HG03565 (cell line): ENCODE data around the gene AK9.
"Not testable (repeated sequence)": the region's sequence is repeated elsewhere in the genome, so short reads cannot be mapped to it uniquely, and the experiment has no call there.

Experiments
- ATAC-seq: cut with Tn5 transposase; IDR thresholded peaks from one replicate; pipeline ENCODE4 v1.9.1; 2021; ENCODE audit warnings: mild to moderate bottlenecking, moderate library complexity; ENCODE audit not compliant: unreplicated experiment

Gene AK9

DNA sequence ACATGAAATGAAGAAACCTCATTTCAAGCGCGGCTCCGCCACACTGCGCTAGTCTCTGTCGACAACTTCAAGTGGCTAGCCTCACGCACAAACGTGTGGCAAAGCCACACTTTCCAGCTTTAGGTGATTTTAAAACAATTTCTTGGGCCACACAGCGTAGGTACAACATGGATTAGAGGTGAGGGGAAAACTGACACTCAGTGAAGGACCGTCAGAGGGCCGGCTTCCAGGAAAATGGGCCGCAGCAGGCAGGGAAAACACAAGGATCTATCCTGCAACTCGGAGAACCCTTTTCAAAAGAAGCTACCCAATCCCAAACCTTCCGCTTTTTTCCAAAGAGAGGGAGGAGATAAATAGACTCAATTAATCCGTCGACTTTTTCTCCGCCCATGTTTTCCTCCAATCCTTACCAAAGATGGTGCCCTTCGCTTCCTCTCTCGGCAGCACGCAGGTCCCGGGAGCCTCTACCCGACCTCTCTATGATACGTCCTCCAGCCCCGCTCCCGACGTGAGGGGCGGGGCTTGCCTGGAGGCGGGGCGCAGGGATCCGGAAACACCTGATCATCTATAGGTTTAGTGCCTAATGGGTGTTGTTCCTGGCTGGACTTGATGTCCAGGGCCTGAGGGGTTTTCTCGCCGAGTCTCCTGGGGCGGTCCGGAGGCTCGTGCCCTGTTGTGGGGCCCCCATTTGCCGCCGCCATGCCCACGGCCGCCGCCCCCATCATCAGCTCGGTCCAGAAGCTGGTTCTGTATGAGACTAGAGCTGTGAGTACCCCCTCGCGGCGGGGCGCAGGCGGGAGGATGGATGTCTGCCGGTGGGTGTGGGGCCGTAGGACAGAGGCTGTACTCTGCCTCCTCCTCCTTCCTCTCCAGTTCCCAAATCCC lies at the start of gene AK9, which contains the start of gene FIG4:
AK9 (minus strand) TSS at position 466 of the 885 bp plus-strand sequence. CDS start 15,457 bp downstream, outside the sequence.
FIG4 (plus strand) TSS at position 560 of the 885 bp plus-strand sequence; CDS start at position 700, 140 bp downstream.
- peak; percentile 89 for ATAC-seq

DNA sequence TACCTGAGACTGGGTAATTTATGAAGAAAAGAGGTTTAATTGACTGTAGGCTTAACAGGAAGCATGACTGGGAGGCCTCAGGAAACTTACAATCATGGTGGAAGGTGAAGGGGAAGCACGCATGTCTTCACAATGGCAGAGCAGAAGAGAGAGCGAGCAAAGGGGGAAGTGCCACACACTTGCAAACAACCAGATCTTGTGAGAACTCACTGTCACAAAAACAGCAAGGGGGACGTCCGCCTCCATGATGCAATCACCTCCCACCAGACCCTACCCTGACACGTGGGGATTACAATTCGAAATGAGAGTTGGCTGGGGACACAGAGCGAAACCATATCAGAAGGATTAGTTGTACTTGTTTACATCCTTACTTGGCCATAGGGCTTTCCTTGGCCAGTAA lies 49.8 kb upstream of the AK9 start:
- ATAC-seq = no peak

DNA sequence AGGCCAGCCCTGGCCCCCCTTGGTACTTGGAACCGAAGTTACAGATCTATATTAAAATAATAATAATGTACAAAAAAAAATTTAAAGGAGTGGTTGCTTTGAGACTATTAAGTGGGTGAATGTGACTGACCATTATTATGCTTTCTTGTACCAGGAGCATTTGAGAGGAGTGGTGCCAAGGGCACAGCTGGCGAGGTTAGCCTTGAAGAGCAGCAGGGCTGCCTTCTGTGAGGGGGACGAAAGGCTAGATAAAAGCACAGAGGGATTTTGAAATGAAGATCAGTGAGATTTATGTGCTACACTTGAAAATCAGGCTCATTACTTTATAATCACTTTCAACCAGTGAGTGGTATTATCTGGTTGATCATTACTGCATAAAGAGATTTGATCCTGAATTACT lies 48.7 kb upstream of the AK9 start:
- ATAC-seq = no peak

DNA sequence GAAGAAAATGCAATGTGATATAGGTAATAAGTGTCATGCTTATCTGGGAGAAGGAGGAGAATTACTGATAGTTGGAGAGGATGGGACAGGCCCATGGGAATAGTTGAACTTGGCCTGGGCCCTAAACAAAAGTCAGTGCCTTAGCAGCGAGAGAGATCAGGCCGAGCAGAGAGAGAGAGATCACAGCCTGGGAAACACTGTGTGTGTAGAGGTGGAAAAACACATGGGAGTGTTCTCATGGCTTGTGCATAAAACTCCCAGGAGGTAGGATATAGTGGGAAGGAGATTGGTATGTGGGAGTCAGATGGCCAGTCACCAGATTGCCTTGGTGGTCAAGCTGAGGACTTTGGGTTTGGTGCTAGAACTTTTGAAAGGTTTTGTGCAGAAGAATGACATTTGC lies 47.7 kb upstream of the AK9 start:
- no peak for ATAC-seq

DNA sequence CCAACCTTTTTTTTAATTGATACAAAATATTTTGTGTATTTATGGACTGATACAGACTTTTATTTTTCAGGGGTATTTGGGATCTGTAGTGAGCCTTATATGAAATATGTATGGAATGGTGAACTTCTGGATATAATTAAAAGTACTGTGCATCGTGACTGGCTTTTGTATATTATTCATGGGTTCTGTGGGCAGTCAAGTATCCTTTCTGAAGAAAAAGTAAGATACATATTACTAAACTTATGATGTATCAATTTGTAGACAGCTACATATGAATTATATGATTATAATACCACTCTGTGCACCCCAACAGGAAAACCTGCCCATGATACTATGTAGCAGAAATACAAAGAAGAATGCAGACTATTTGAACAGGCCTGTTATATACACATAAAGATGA lies 47.3 kb upstream of the AK9 start:
- no peak for ATAC-seq

DNA sequence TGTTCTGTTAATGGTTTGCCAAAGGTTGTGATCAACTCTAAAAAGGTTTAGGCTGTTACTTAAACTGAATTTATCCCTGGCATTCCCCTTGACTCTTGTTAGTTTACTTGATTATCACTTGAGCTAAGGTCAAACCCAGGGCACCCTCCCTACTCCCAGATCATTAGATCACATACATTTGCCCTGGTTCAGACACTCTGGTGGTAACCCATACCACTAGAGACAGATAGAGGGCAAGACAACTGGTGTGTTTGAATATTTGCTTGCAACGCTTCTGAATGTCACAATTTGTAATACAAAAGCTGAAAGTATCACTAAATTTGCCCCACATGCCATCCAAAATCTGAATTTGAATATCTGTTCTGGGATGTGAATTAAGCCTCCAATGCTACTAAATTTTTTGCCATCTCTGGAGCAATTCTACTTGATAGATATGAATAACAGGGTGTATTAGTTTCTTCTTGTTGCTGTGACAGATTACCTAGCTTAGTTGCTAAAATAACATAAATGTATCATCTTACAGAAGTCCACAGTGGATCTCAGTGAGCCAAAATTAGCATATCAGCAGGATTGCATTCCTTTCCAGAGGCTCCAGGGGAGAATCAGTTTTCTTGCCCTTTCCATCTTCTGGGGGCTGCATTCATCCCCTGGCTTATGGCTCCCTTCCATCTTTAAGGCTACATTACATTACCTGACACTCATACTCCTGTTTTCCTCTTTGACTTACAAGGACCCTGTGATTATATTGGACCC lies 45.4 kb upstream of the AK9 start:
- ATAC-seq = no peak

DNA sequence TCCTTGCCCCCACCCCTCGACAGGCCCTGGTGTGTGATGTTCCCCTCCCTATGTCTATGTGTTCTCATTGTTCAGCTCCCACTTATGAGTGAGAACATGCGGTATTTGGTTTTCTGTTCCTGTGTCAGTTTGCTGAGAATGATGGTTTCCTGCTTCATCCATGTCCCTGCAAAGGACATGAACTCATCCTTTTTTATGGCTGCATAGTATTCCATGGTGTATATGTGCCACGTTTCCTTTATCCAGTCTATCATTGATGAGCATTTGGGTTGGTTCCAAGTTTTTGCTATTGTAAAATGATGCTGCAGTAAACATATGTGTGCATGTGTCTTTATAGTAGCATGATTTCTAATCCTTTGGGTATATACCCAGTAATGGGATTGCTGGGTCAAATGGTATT lies 34.2 kb upstream of the AK9 start:
- ATAC-seq = not testable (repeated sequence)

DNA sequence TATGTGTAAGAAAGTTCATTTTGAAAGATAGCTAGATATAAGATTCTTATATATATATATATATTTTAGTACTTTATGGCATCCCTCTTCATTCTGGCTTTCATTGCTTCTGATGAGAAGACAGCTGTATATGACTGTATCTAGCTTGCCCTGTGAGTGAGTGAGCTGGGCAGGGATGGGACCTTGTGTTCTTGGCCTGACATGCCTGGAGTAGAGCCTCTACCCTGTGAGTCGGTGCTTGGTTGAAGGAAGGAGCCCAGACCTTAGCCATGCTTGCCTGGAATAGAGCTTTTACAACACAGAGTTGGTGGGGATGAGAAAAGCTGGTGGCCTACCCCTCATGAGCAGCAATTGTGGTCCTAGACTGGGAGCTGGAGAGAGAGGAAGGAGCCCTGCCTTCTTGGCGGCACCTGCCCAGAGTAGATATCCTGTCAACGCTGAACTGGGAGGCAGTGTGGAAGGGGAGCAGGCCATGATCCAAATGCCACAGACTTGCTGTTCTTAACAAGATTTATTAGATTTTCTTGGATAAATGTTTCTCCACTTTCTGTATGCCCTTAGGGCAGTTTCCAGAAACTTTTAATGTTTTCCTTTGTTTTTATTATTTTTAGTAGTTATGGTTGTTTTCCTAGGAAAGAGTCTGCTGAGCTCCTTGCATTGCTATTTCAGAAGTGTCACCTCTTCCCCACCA lies 31.7 kb upstream of the AK9 start:
- ATAC-seq = no peak

DNA sequence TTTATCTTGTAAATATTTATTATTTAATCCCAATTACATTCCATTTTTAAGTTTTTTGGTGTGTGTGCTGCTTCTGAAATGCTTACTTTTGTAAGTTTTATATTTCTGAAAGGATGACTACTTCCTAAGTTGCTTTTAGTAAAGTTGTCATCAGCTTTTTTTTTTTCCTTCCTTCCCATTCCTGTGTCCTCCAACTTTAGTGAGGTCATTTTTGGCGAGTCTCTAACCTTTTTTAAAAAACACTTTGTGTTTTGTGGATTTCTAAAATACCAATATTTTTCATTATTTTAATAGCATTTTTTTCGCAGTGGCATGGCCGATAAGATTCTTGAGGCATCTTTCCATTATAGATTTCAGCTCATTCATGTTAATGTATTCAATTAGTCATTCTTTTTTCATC lies 31.0 kb upstream of the AK9 start:
- ATAC-seq = no peak

DNA sequence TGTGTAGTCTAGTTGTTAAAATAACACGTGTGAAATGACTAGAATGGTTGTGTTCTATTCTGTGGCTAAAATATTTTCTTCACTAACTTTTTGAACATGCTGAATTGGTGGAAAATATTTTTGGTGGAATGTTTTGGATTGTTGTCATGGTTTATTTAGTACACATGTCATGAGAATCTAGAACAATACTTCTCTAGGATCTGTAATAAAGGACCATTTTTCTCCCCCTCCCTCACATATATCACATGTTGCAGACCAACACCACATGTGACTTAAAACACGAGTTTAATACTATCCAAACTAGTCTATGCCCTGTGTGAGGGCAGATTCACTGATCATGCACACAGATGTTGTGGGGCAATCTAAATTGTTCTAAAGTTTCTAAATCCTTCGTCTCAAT lies 29.3 kb upstream of the AK9 start:
- ATAC-seq = no peak

DNA sequence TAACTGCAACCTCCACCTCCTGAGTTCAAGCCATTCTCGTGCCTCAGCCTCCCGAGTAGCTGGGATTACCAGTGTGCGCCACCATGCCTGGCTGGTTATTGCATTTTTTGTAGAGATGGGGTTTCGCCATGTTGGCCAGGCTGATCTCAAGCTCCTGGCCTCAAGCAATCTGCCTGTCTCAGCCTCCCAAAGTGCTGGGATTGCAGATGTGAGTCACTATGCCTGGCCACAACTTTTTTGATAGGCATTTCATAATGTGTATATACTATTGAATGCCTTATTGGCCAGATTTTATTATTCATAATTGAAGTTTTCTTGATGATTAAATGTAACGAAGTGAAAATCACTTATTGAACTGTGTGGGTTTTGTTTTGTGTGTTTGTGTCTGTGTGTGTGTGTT lies 28.0 kb upstream of the AK9 start:
- no peak for ATAC-seq

DNA sequence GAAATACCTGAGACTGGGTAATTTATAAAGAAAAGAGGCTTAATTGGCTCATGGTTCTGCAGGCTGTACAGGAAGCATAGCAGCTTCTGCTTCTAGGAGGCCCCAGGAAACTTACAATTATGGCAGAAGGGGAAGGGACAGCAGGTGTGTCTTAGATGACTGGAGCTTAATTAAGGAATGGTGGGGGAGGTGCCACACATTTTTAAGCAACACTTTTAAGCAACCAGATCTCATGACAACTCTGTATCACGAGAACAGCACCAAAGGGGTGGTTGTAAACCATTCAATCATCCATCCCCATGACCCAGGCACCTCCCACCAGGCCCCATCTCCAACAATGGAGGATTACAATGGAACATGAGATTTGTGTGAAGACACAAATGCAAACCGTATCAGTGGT lies 27.0 kb upstream of the AK9 start:
- ATAC-seq = no peak

DNA sequence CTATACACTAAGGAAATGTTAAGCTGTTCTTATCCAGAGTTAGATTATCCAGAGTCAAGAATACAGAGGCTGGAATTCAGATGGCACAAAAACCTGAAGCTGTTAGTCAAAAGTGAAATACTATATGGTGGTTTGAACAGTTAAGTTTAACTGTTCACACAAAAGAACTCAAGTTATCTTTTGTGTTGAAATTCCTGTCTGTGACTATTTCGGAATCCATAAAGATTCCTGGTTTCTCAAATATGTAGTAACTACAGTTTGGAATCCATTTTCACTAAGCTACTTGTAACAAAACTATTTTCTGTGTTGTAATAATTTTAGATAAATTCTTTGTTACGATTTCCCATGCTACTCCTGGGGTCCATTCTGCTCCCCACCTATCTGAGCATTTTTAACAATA lies 24.6 kb upstream of the AK9 start:
- no peak for ATAC-seq

DNA sequence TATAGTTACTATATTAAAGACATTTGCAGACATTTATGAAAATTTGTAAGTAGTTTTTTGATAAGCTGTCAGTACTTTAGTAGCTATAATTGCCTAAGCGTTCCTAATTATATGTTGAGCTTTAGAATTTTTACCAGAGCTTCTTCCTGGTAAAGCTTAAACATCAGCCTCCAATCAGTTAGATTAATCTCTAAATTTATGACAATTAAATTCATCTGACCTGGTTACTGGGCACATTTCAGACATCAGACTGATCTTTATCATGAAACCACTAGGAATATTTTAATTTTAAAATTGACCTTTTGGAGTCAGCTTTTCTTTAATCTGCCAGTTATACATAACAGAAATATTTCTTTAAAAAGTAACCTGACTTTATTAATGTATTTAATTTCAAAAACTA lies 23.6 kb upstream of the AK9 start:
- no peak for ATAC-seq

DNA sequence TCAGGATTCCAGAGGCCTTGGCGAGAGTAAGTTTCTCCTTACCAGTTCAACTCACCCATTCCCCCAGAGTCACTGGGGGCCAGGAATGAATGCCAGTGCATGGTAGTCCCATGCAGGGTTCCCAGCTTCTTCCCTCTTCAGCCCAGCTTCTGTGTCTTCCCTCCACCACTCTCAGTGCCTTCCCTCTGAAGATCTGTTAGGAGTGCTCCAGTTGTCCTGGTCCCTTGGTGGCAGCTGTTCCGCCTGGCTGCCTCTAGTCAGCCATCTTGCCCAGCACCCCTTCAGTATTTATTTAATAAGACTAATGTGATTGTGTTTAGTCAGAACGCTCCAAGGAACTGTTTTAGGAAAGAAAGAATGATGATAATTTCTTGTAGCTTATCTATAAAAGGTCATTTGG lies 23.2 kb upstream of the AK9 start:
- no peak for ATAC-seq

DNA sequence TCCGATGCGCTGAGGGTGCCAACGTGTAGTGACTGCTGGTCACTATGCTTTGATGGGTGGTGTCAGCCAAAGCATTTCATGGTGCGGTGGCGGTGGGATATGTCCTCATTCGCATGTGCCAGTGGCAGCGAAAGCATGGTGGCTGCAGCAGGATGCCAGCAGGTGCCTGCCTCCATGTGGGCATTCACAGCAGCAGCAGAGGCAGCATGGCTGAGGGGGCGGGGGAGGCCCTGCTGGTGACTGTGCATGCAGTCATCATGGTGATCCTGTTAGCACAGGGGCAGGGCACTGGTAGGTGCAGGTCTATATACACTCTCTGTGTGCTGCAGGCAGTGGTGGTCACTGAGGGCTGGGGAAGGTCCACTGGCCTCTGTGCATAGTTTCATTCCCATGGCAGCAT lies 22.1 kb upstream of the AK9 start:
- ATAC-seq = no peak

DNA sequence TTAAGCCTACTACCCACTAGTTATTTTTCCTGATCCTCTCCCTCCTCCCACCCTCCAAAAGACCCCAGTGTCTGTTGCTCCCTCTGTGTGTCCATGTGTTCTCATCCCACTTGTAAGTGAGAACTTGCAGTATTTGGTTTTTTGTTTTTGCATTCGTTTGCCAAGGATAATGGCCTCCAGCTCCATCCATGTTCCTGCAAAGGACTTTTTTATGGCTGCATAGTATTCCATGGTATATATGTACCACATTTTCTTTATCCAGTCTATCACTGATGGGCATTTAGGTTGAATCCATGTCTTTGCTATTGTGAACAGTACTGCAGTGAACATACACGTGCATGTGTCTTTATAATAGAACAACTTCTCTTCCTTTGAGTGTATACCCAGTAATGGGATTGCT lies 17.1 kb upstream of the AK9 start:
- ATAC-seq = not testable (repeated sequence)

DNA sequence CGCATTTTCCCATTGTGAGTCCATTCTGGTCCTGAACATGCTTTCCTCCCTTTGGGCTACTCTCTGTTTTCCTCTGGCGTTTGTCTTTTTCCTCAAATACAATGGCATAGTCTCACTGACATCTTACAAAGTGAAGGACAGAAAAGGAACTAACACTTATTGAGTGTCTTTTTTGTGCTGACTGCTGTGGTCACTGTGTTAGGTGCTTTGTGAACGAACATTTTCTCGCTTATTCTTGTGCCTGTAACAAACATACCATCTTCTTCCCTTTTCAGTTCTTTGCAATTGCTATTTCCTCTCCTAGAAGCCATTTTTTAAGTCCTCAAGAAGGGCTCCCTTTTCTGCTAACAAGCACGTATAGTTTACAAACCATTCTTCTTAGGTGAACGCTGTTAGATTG lies 15.5 kb upstream of the AK9 start:
- ATAC-seq = no peak

DNA sequence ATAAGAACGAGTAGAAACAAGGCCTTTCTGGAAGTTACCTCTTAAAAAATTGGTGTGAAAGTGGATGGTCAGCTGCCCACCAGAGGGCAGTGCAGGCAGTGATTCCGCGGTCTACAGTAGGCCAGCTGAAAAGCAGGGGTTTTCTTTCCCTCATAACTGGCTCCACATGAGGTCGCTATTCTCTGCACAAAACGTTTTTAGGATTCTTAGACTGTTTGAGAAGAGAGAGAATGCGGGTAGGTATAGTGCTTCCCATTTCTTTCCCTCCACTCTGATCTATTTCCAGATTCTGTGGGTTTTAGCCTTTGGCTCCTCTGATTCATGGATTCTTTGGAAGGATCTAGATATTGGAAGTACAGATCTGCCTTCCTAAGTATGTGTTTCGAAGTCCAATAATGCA lies 14.3 kb upstream of the AK9 start:
- peak; percentile 79 for ATAC-seq

DNA sequence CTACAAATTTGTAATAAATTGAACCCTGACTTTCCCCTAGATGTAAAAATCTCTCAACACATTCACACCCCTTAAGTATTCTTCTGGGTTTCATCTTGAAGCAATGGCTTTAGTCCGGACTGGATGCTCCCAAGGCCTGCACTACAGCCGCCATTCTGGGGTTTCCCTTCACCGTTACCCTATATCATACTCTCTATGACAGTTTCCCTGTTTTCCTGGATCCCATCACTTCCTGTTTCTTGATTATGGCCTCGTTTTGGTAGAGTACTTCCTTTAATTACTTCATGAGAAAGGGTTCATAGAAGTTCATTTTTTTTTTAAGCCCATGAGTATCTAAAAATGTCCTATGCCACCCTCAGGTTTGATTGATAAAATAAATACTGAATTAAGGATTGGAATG lies 11.8 kb upstream of the AK9 start:
- no peak for ATAC-seq

DNA sequence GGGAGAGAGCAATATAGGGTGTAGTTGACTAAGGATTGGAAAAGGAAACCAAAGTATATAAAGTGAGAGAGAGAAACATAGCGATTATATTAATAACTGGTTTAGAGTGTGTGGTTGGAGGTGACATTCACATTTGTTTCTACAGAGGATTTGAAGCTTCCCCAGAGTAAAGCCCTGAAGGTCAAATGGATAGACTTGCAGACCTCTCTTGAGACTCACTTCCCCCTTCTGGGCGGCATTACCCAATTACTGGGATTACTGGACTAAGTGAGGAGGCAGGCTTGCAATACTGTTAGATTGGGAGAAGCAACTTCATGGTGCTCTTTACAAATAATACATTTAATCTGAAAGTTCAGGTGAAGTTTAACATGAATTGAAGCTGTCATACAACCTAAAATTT lies 10.8 kb upstream of the AK9 start:
- no peak for ATAC-seq

DNA sequence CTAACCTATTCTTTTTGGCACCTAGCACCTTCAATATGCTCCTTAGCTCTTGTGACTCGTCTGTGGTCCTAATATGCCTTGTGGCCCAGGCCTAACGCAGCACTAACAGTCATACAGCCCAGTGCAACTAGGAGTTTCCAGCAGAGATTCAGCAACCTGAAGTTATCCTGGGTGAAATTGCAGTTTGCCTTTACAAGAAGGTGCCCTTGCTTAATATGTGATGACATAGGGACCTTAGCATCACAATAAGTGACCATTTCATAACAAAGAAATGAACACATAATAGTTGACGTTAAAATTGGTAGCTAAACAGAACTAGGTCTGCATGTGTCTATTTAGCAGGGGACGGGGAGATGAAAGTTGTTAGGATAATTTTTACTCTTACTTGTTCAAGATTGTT lies 10.2 kb upstream of the AK9 start:
- no peak for ATAC-seq
